H9 (cell line): ENCODE data around the gene WSB1. TPM values are rescaled to one million over a fixed set of nuclear protein-coding genes. Genes with fewer than 3 reads are reported as not detected.

Experiments
- DNase-seq: peaks from one replicate; pipeline ENCODE4 v3.0.0-alpha.2; 2017
- H2AFZ ChIP-seq: one replicate; pipeline ENCODE4 v1.6.1; 2013; ENCODE audit warnings: mild to moderate bottlenecking, low read length, control low read depth, moderate library complexity
- H2AK5ac ChIP-seq: 2 replicates; pipeline ENCODE4 v1.6.1; 2013; ENCODE audit warnings: low read length, control low read depth, mixed read lengths; ENCODE audit not compliant: insufficient read length
- H2BK120ac ChIP-seq: one replicate; pipeline ENCODE4 v1.6.1; 2013; ENCODE audit warnings: low read depth, mild to moderate bottlenecking, low read length, control low read depth, inconsistent platforms; ENCODE audit not compliant: poor library complexity, severe bottlenecking
- H2BK12ac ChIP-seq: 2 replicates; pipeline ENCODE4 v1.6.1; 2013; ENCODE audit warnings: low read length, control low read depth, mixed read lengths, low read depth; ENCODE audit not compliant: insufficient read length
- H2BK15ac ChIP-seq: 2 replicates; pipeline ENCODE4 v1.6.1; 2013; ENCODE audit warnings: low read depth, low read length, control low read depth
- H2BK20ac ChIP-seq: one replicate; pipeline ENCODE4 v1.6.1; 2013; ENCODE audit warnings: low read depth, mild to moderate bottlenecking, low read length, control low read depth, inconsistent platforms; ENCODE audit not compliant: poor library complexity, severe bottlenecking
- H2BK5ac ChIP-seq: 2 replicates; pipeline ENCODE4 v1.6.1; 2013; ENCODE audit warnings: low read length, control low read depth, mixed read lengths; ENCODE audit not compliant: insufficient read length
- H3K14ac ChIP-seq: 2 replicates; pipeline ENCODE4 v1.6.1; 2013; ENCODE audit warnings: low read length, control low read depth; ENCODE audit not compliant: insufficient read depth
- H3K18ac ChIP-seq: 2 replicates; pipeline ENCODE4 v1.6.1; 2013; ENCODE audit warnings: low read depth, mild to moderate bottlenecking, mixed read lengths, low read length, control low read depth; ENCODE audit not compliant: insufficient read length
- H3K23ac ChIP-seq: 2 replicates; pipeline ENCODE4 v1.6.1; 2013; ENCODE audit warnings: low read length, control low read depth, mixed read lengths, low read depth; ENCODE audit not compliant: insufficient read length
- H3K23me2 ChIP-seq: 2 replicates; pipeline ENCODE4 v1.6.1; 2013; ENCODE audit warnings: low read depth, mild to moderate bottlenecking, mixed read lengths, low read length, control low read depth; ENCODE audit not compliant: insufficient read length, poor library complexity, severe bottlenecking
- H3K27ac ChIP-seq: 2 replicates; pipeline ENCODE4 v1.5.1; 2013; ENCODE audit warnings: low read length, control low read depth, mixed read lengths, low read depth; ENCODE audit not compliant: insufficient read length
- H3K27me3 ChIP-seq: 2 replicates; pipeline ENCODE4 v1.6.1; 2013; ENCODE audit warnings: low read length, control low read depth, inconsistent platforms; ENCODE audit not compliant: insufficient read depth
- H3K4ac ChIP-seq: 2 replicates; pipeline ENCODE4 v1.6.1; 2013; ENCODE audit warnings: low read depth, mild to moderate bottlenecking, control low read depth, inconsistent platforms, low read length, moderate library complexity
- H3K4me1 ChIP-seq: 2 replicates; pipeline ENCODE4 v1.6.1; 2013; ENCODE audit warnings: low read length, control low read depth, inconsistent platforms; ENCODE audit not compliant: insufficient read depth
- H3K4me2 ChIP-seq: 2 replicates; pipeline ENCODE4 v1.6.1; 2013; ENCODE audit warnings: low read length, control low read depth, mixed read lengths; ENCODE audit not compliant: insufficient read length, insufficient read depth
- H3K56ac ChIP-seq: 2 replicates; pipeline ENCODE4 v1.6.1; 2013; ENCODE audit warnings: low read depth, mild to moderate bottlenecking, mixed read lengths, low read length, control low read depth; ENCODE audit not compliant: insufficient read length
- H3K79me1 ChIP-seq: 2 replicates; pipeline ENCODE4 v1.6.1; 2013; ENCODE audit warnings: low read depth, mild to moderate bottlenecking, moderate library complexity, low read length, control low read depth, inconsistent platforms; ENCODE audit not compliant: insufficient read depth, poor library complexity, severe bottlenecking
- H3K79me2 ChIP-seq: 2 replicates; pipeline ENCODE4 v1.6.1; 2013; ENCODE audit warnings: low read length, control low read depth, inconsistent platforms; ENCODE audit not compliant: insufficient read depth
- H3K9ac ChIP-seq: 2 replicates; pipeline ENCODE4 v1.6.1; 2013; ENCODE audit warnings: low read length, control low read depth, mixed read lengths; ENCODE audit not compliant: insufficient read length; ENCODE audit errors: extremely low read depth
- H3K9me3 ChIP-seq: one replicate; pipeline ENCODE4 v1.6.1; 2013; ENCODE audit warnings: low read depth, low read length, inconsistent platforms; ENCODE audit not compliant: control insufficient read depth
- H3T11ph ChIP-seq: one replicate; pipeline ENCODE4 v1.6.1; 2013; ENCODE audit warnings: mild to moderate bottlenecking, low read length, control low read depth, inconsistent platforms
- H4K20me1 ChIP-seq: one replicate; pipeline ENCODE4 v1.6.1; 2013; ENCODE audit not compliant: control insufficient read depth, insufficient read length, insufficient read depth
- H4K5ac ChIP-seq: 2 replicates; pipeline ENCODE4 v1.6.1; 2013; ENCODE audit warnings: low read depth, mild to moderate bottlenecking, mixed read lengths, low read length, control low read depth; ENCODE audit not compliant: insufficient read length
- H4K8ac ChIP-seq: replicated peaks from 2 replicates; pipeline ENCODE4 v1.6.1; 2013; ENCODE audit warnings: low read length, control low read depth, mixed read lengths, low read depth; ENCODE audit not compliant: insufficient read length
- H4K91ac ChIP-seq: 2 replicates; pipeline ENCODE4 v1.6.1; 2013; ENCODE audit warnings: low read depth, mild to moderate bottlenecking, moderate library complexity, mixed read lengths, low read length, control low read depth; ENCODE audit not compliant: insufficient read length
- H3K27ac Mint-ChIP-seq, 3 experiments: 2 replicates in 2 of 3; 3 replicates in 1 of 3; pipeline ENCODE4 v1.8.0; 2020 to 2021; ENCODE audit warnings: mixed read lengths in 3 of 3, mild to moderate bottlenecking in 1 of 3, moderate library complexity in 1 of 3
- H3K27me3 Mint-ChIP-seq: 2 replicates; pipeline ENCODE4 v1.8.0; 2021; ENCODE audit warnings: low read depth, mild to moderate bottlenecking, moderate library complexity, mixed read lengths
- H3K36me3 Mint-ChIP-seq, 3 experiments: 2 replicates in 2 of 3; 3 replicates in 1 of 3; pipeline ENCODE4 v1.8.0; 2020 to 2021; ENCODE audit warnings: low read depth in 3 of 3, mixed read lengths in 3 of 3; ENCODE audit not compliant: insufficient read depth in 1 of 3
- H3K4me1 Mint-ChIP-seq, 2 experiments: 2 replicates each; pipeline ENCODE4 v1.8.0; 2020; ENCODE audit warnings: mixed read lengths in 2 of 2
- H3K4me3 Mint-ChIP-seq, 2 experiments: 2 replicates in 1 of 2; 3 replicates in 1 of 2; pipeline ENCODE4 v1.8.0; 2020 to 2021; ENCODE audit warnings: mild to moderate bottlenecking in 2 of 2, mixed read lengths in 2 of 2, moderate library complexity in 1 of 2
- H3K9me3 Mint-ChIP-seq, 2 experiments: 2 replicates in 1 of 2; 3 replicates in 1 of 2; pipeline ENCODE4 v1.8.0; 2020; ENCODE audit warnings: mild to moderate bottlenecking in 2 of 2, mixed read lengths in 2 of 2, moderate library complexity in 1 of 2
- CTCF ChIP-seq: fragments of 200-600 bp; sonication (generic); conservative IDR thresholded peaks from 3 replicates; pipeline ENCODE4 v1.8.0; 2021; ENCODE audit warnings: antibody characterized with exemption, mild to moderate bottlenecking
- WGBS: extraction: QIAGEN DNeasy Blood & Tissue Kit; methylation state at CpG from one replicate; pipeline ENCODE4 v1.1.7; 2013; ENCODE audit warnings: missing lambda C conversion rate, low lambda C conversion rate, mixed read lengths; ENCODE audit not compliant: insufficient read length; ENCODE audit errors: extremely low coverage; 5-methylcytosine and 5-hydroxymethylcytosine counted together
- total RNA-seq: library from RNA; stranded (reverse); gene quantifications from 2 replicates; pipeline ENCODE4 v1.2.1, GENCODE V29; 2021

The WSB1 gene
- total RNA-seq, 1 experiment from 2014 or later, result 187 TPM

- peaks cover 8% of the 10 kb centered on the region for H3K23me2 ChIP-seq
- Mint-ChIP-seq H3K27ac (peak overlapping the region in 1 of 3 experiments; percentile 99; a peak in 2 of 7 replicates), H3K4me3 (peak overlapping the region; percentile 89 to 90), H3K36me3 (peaks cover 1 to 13% (median 2%) of the 10 kb centered on the region in 3 experiments; a peak in 3 of 7 replicates), H3K27me3 (peaks cover 6% of the 10 kb centered on the region), H3K4me1 (peaks cover 14 to 21% of the 10 kb centered on the region in 2 experiments), H3K9me3 (no peaks in the 10 kb centered on the region; a peak in 2 of 5 replicates)
- H3K14ac ChIP-seq, result peak overlapping the region; percentile 94; the same call in 1 of the 2 replicates
- H3K23ac ChIP-seq, result no peak overlapping the region
- H3K18ac ChIP-seq, result peak overlapping the region; percentile 95
- H3K79me2 ChIP-seq, result no peaks in the 10 kb centered on the region
- no peaks in the 10 kb centered on the region for H3K79me1 ChIP-seq
- no peak overlapping the region for H4K91ac ChIP-seq
- H2BK12ac ChIP-seq, result no peak overlapping the region
- peak overlapping the region; percentile 64 for H3K9ac ChIP-seq
- H2AFZ ChIP-seq, result no peak overlapping the region
- H2BK120ac ChIP-seq, result no peak overlapping the region
- no peak for TF ChIP-seq CTCF
- H3K56ac ChIP-seq, result no peak overlapping the region
- no peak overlapping the region for H2BK15ac ChIP-seq
- no peak overlapping the region for H3T11ph ChIP-seq
- no peak for DNase-seq
- H4K8ac ChIP-seq, result no peak overlapping the region
- no peaks in the 10 kb centered on the region for H3K27me3 ChIP-seq
- no peak overlapping the region for H2BK20ac ChIP-seq
- no CpG with 5 or more reads among the region's 11 CpGs for WGBS
- H2BK5ac ChIP-seq, result no peak overlapping the region
- H4K5ac ChIP-seq, result no peak overlapping the region
- no peak overlapping the region for H2AK5ac ChIP-seq
- no peaks in the 10 kb centered on the region for H3K9me3 ChIP-seq
- no peak overlapping the region for H3K27ac ChIP-seq
- H3K4me2 ChIP-seq, result peak overlapping the region; percentile 26
- H4K20me1 ChIP-seq, result no peaks in the 10 kb centered on the region
- H3K4me1 ChIP-seq, result no peaks in the 10 kb centered on the region
- no peak overlapping the region; the same call in 1 of the 2 replicates for H3K4ac ChIP-seq
Measured at GRCh38 chr17:27353033-27353460, 59.1 kb downstream of the WSB1 start.
